GM19455 (cell line): ENCODE measurements around the gene HLA-E.
"Not testable (repeated sequence)": the region's sequence is repeated elsewhere in the genome, so short reads cannot be mapped to it uniquely, and the experiment has no call there.

Experiments used
- ATAC-seq: cut with Tn5 transposase; IDR thresholded peaks from one replicate; pipeline ENCODE4 v1.9.1; 2021; ENCODE audit not compliant: unreplicated experiment

HLA-E gene

DNA sequence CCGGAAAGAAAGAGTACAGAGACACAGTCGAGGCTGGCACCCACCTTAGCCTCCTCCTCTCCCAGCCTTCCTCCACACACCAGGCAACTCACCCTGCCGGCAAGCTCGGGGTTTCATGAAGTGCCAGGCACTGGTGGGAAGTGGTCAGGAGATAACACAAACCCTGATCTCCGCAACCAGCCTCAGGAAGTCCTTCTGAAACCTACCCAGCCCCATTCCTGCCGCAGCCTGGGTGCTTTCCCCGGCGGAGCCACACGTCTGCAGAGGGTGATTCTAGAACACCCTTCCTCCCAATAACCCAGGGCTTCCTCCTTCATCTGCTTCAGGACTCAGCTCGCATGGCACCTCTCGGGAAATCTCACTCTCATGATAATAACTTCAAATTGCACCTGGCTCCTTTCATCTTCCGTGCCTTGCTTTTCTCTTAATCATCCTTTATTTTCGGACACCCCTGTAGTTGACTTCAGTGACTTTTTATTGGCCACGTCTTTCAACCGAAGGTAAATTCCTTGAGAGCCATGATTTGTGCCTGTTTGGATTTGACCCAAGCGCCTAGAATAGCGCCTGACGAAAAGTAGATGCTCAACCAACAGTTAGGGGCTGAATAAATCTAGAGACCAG is 8.7 kb upstream of the HLA-E start:
- no peak for ATAC-seq

GRCh38 chr6:30481211-30481964 is 7.9 kb upstream of the HLA-E start:
- no peak for ATAC-seq

DNA sequence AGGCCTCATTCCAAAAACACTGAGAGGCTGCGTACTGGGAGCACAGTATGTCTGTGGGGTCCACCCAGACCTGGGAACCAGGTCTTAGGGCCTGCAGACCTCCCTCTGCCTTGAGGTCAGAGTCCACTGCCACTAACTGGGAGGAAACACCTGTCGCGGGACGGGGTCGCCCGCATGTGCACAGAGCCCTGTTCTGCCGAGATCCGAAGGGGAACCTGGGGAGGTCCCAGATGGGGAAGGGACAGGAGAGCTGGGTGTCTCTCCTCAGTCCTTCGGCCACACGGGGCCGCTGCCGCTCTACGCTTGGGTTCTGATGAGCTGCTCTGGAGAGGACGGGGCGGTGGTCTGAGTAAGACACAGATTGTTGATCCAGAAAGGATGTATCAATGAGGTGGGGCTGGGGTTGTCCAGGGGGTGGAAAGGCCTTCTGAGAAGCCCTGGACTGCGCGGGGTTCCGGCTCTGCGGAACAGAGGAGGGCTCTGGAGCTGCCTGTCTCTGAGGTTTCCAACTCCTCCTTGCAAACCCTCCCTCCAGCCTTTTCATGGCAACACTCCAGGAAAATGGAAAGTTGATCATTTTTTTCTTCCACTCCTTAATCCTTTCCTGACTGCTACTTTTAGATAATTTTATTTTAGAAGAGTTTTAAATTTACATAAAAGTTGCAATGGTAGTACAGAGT is 7.2 kb upstream of the HLA-E start:
- not testable (repeated sequence) for ATAC-seq

GRCh38 chr6:30483677-30484279 is 5.5 kb upstream of the HLA-E start:
- ATAC-seq: no peak

GRCh38 chr6:30485236-30485635 is 4.1 kb upstream of the HLA-E start:
- ATAC-seq: no peak

GRCh38 chr6:30487926-30488325 is 1.4 kb upstream of the HLA-E start:
- no peak for ATAC-seq

- not testable (repeated sequence) for ATAC-seq
Measured at GRCh38 chr6:30488697-30489080, 620 bp upstream of the HLA-E start.

DNA sequence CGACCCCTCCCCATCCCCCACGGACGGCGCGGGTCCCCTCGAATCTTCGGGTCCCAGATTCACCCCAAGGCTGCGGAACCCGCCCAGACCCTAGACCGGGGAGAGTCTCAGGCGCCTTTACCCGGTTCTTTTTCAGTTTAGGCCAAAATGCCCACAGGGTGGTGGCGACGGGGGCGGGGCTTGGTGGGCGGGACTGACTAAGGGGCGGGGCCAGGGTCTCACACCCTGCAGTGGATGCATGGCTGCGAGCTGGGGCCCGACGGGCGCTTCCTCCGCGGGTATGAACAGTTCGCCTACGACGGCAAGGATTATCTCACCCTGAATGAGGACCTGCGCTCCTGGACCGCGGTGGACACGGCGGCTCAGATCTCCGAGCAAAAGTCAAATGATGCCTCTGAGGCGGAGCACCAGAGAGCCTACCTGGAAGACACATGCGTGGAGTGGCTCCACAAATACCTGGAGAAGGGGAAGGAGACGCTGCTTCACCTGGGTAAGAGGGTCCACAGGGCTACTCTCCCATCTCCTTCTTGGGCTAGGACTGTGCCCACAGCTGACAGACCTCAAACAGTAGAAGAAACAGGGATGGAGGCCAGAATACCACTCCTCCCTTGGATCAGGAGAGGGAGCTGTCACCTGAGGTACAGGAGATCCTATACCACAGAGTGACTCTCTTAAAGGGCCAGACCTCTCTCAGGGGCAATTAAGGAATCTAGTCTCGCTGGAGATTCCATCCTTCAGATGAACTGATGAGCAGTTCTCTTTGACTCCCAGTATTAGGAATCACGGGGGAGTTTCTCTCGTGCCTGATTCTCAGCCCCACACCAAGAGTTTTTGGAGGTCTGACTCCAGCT is 942 bp downstream of the HLA-E start:
- peak; percentile 41 for ATAC-seq

DNA sequence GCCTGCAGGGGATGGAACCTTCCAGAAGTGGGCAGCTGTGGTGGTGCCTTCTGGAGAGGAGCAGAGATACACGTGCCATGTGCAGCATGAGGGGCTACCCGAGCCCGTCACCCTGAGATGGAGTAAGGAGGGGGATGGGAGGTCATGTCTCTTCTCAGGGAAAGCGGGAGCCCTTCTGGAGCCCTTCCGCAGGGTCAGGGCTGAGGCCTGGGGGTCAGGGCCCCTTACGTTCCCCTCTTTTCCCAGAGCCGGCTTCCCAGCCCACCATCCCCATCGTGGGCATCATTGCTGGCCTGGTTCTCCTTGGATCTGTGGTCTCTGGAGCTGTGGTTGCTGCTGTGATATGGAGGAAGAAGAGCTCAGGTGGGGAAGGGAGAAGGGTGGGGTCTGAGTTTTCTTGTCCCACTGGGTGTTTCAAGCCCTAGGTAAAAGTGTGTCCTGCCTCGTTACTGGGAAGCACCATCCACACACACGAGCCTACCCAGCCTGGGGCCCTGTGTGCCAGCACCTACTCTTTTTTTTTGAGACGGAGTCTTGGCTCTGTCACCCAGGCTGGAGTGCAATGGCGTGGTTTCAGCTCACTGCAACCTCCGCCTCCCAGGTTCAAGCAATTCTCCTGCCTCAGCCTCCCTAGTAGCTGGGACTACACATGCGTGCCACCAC is 2.1 kb downstream of the HLA-E start:
- ATAC-seq: not testable (repeated sequence)

DNA sequence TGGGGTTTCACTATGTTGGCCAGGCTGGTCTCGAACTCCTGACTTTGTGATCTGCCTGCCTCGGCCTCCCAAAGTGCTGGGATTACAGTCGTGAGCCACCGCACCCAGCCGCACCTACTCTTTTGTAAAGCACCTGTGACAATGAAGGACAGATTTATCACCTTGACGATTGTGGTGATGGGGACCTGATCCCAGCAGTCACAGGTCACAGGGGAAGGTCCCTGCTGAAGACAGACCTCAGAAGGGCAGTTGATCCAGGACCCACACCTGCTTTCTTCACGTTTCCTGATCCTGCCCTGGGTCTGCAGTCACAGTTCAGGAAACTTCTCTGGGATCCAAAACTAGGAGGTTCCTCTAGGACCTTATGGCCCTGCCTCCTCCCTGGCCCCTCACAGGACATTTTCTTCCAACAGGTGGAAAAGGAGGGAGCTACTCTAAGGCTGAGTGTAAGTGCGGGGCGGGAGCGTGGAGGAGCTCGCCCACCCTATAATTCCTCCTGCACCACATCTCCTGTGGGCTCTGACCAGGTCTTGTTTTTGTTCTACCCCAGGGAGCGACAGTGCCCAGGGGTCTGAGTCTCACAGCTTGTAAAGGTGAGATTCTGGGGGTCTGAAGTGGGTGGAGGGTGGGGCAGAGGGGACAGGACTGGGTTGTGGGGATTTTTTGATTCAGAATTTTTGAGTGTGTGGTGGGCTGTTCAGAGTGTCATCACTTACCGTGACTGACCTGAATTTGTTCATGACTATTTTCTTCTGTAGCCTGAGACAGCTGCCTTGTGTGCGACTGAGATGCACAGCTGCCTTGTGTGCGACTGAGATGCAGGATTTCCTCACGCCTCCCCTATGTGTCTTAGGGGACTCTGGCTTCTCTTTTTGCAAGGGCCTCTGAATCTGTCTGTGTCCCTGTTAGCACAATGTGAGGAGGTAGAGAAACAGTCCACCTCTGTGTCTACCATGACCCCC is 3.0 kb downstream of the HLA-E start:
- no peak for ATAC-seq

GRCh38 chr6:30493643-30494250 is 4.4 kb downstream of the HLA-E start:
- no peak for ATAC-seq

DNA sequence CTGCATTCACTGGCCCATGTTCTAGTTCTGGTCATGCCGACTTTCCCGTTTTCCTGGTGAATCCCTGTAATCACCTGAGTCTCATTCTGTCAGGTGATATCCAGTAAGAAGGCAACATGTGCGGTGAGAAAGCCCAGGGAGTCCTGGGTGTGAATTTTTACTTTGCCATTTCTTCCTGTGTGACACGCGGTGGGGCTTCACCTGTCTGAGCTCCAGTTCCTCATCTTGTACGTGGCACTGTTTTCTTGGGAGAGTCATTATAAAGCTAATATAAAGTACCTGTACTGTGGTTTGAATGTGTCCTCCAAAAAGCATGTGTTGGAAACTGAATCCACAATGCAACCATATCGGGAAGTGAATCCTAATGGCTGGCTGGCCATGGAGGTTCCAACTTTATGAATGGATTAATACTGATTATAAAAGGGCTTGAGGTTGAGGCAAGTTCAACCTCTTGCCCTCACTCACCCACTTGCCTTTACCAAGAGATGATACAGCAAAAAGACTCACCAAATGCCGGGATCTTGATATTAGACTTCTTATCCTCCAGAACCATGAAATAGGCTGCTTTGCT is 5.1 kb downstream of the HLA-E start:
- no peak for ATAC-seq

DNA sequence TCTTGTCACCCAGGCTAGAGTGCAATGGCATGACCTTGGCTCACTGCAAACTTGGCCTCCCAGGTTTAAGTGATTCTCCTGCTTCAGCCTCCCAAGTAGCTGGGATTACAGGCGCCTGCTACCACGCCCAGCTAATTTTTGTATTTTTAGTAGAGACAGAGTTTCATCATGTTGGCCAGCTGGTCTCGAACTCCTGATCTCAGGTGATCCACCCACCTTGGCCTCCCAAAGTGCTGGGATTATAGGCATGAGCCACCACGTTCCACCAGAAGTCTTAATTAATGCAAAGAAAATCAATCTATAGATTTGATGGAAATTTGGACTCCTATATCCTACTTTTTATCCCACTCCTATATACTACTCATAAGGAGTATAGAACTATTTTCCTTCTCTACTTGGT is 5.8 kb downstream of the HLA-E start:
- not testable (repeated sequence) for ATAC-seq

DNA sequence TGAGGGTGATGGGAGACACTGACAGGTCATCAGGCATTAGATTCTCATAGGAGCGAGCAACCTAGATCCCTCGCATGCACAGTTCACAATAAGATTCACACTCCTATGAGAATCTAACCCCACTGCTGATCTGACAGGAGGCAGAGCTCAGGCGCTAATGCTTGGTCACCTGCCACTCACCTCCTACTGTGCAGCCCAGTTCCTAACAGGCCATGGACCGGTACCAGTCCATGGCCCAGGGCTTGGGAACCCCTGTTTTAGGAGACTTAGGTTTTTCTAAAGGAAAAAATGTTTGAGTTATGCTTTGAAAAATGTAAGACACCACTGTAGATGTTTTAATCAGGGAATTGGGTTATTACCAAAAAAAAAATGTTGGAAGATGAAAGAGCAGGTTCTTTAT is 6.7 kb downstream of the HLA-E start:
- ATAC-seq: no peak

DNA sequence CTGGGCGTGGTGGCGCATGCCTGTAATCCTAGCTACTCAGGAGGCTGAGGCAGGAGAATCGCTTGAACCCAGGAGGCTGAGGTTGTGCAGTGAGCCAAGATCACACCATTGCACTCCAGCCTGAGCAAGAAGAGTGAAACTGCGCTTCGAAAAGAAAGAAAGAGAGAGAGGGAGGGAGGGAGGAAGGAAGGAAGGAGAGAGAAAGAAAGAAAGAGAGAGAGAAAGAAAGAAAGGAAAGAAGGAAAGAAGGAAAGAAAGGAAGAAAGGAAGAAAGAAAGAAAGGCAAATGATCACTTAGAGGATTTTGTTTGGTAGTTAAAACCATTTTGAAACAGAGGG is 7.9 kb downstream of the HLA-E start:
- ATAC-seq: not testable (repeated sequence)

DNA sequence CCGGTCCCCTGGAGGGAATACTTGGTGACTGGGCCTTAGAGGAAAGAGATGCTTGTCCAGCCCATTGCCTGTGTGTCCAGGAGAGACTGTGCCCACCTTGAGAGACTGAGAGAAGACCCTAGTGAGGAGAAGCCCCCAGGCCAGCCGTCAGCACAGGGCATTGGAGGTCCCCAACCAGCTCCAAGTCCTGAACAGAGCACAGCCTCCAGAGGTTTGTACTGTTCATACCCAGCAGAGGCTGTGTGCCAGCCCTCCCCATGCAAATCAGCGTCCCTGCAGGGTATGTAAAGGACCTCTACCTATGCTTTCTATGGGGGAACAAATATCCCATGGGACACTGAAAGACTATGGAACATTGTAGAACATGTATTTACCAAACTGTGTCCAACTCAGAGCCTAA is 8.4 kb downstream of the HLA-E start:
- no peak for ATAC-seq

DNA sequence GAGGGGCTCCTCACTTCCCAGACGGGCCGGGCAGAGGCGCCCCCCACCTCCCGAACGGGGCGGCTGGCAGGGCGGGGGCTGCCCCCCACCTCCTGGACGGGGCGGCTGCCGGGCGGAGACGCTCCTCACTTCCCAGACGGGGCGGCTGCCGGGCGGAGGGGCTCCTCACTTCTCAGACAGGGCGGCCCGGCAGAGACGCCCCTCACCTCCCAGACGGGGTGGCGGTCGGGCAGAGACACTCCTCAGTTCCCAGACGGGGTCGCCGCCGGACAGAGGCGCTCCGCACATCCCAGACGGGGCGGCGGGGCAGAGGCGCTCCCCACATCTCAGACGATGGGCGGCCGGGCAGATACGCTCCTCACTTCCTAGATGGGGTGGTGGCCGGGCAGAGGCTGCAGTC is 9.4 kb downstream of the HLA-E start:
- not testable (repeated sequence) for ATAC-seq
